ENCODE measurements around the gene GPLD1.

GRCh38 chr6:24440897-24441598, 48.3 kb downstream of the GPLD1 start:
- no peak for TF ChIP-seq CTCF (IDR thresholded peaks at IDR 0.05 in 8 of 11, conservative IDR thresholded peaks at IDR 0.05 in 3 of 11)
- TF ChIP-seq POLR2A (IDR thresholded peaks at IDR 0.05): no peak
